RPMI7951 (cell line): Measurements from ENCODE around the gene FUS. TPM values are rescaled to one million over a fixed set of nuclear protein-coding genes. Genes with fewer than 3 reads are reported as not detected.

Experiments
- DNase-seq: peaks from one replicate; pipeline ENCODE4 v3.0.0-alpha.2; 2012; ENCODE audit warnings: low read depth
- total RNA-seq: library from RNA; depleted of rRNA; stranded (reverse); fragments of >200 nt; shearing (Covaris generic); gene quantifications from 2 replicates; pipeline ENCODE4 v1.2.3, GENCODE V29; 2014

The FUS gene
- total RNA-seq, 1 experiment from 2014 or later: 19.0 TPM

DNA sequence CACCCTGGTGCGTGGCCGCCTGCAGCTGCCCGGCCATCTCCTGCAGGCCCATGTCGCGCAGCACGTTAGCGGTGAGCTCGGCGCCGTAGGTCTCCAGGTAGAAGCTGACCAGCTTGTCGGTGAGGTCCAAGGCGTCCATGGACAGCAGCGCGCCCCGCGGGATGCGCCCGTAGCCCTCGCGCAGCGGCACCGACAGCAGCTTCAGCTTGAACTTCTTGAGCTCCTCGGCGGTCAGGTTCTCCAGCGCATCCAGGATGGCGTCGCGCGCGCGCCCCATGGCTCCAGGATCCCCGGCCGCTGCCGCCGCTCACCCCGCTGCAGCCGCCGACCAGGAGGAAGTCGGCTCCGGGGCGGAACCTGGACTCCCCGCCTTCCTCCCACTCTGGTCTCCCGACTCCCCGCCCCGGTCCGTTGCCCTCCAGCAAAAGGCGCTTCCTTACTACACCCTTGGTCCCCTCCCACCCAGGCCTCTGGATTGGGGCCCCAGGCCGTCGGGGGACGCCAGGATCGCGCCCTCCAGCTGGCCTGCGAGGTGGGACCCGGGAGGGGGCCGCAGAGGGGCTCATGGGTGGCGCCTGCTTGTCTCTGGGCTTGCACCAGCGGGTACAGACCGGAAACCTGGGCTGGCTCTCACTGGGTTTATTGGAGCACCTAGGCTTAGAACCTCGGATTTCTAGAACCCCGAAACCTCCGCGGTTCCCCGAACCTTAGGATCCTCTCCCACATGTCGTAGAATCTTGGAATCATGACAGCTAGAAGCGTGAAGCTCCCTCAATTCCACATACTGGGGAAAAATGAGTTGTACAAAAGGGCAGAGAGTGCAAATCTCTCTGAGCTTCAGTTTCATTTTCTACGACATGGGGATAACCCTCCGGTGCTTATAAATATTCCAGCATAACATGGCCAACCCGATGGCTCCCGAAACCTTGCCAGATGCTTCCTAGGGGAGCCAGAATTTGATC, 22.8 kb downstream of the FUS start, which contains the start of gene PYCARD:
Gene PYCARD, minus strand, starts transcription at position 347 of the 962 bp plus-strand sequence. Its CDS starts 70 bp downstream, at position 277.
- peak; percentile 65 for DNase-seq

DNA sequence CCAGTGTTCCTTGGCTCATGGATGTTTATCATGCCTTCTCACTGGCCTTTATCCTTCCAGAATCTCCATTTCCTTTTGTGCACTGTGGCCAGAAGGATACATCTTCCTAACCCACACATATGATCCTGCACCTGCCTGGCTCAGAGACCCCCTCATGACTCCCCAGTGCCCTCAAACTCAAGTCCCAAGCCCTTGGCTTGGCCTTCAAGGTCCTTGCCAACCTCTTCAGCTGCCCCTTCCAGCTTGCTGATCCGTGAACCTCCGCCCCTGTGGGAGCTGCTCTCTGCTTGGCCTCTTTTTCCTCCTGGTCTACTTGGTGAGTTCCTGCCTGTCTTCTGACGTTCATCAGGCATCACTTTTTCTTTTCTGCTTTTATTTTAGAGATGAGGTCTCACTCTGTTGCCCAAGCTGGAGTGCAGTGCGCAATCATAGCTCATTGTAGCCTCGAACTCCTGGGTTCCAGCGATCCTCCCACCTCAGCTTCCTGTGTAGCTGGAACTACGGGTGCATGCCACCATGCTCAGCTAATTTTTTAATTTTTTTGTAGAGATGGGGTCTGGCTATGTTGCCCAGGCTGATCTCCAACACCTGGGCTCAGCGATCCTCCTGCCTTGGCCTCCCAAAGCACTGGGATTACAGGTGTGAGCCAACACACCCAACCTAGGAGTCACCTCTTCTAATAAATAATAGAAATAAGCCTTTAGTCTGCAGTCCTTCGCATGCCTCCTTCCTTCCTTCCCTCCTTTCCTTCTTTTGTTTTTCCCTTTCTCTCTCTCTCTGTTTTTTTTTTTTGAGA, 25.1 kb downstream of the FUS start:
- DNase-seq: no peak

DNA sequence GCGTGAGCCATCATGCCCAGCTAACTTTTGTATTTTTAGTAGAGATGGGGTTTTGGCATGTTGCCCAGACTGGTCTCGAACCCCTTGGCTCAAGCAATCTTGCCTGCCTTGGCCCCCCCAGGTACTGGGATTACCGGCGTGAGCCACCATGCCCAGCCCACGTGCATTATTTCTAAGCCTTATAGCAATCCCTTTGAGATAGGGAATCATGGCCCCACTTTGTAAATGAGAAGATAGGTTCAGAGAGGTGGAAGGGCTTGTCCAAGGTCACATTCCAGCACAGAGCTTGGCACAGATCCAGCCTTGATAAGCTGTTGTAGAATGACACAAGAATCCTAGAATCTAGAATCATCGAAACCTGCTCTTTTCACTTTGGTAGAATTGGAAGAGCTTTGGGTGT, 26.8 kb downstream of the FUS start:
- DNase-seq: no peak

DNA sequence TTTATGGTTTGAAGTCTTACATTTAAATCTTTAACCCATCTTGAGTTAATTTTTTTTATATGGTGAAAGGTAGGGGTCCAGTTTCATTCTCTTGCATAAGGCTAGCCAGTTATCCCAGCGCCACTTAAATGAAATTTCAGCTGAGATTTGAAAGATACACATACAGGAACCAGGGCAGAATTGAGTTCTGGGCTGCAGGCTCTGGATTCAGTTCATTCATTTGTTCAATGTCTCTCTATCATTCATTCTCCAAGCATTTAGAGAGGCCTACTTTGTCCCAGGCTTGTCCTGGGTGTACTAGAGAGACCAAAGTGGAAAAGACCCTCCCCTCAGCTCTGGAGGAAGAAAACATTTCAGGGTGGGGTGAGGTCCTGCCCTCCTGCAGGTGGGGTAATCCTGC, 33.4 kb downstream of the FUS start:
- no peak for DNase-seq

DNA sequence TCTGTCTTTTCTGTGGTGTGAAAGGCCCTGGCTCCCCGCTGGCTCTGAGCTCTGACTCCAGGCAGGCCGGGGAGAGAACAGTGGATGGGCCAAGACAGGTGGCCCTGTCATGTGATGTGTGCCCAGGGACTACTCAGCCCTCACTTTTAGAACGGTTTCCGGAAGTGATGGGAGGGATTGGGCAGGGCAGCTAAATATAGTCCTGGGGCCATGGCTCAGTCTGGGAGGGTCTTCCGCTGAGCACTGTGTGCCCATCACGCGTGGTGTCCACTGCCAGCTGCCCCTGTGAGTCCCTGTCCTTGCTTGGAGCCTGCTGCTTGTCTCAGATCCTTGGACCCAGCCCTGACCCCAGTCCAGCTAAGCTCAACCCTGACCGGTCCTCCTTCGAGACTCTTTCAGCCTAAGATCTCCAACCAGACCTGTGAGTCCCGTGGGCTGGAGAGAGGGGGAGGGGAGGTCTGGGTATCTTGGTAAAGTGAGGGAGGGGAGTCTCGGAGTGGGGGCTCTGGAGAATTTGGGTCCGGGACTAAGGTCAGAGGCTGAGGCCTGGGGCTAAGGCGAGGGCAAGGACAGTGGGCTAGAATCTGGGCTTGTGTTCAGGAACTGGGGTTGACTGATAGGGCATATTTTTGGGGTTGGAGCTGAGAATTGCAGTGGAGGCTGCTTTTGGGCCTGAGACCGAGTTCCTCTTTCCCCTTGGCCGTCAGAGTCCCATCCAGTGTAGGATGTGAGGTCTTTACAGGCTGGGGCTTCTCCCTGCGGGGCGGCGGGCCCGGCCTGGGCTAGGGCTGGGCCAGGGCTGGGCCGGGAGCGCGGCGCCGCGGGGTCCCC, 34.2 kb downstream of the FUS start, which contains the start of gene TRIM72:
Gene TRIM72, plus strand, starts transcription at position 243 of the 831 bp plus-strand sequence. CDS start 620 bp downstream, outside the sequence.
- no peak for DNase-seq

DNA sequence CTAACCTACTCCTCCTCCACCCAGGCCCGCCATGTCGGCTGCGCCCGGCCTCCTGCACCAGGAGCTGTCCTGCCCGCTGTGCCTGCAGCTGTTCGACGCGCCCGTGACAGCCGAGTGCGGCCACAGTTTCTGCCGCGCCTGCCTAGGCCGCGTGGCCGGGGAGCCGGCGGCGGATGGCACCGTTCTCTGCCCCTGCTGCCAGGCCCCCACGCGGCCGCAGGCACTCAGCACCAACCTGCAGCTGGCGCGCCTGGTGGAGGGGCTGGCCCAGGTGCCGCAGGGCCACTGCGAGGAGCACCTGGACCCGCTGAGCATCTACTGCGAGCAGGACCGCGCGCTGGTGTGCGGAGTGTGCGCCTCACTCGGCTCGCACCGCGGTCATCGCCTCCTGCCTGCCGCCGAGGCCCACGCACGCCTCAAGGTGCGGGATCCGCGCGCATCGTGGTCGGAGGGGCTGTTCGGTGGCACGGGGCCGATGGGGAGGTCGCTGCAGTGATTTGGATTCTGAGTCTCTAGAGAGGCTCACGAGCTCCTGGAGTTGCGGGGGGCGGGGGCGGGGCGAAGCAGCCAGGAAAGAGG, 34.9 kb downstream of the FUS start:
- no peak for DNase-seq

DNA sequence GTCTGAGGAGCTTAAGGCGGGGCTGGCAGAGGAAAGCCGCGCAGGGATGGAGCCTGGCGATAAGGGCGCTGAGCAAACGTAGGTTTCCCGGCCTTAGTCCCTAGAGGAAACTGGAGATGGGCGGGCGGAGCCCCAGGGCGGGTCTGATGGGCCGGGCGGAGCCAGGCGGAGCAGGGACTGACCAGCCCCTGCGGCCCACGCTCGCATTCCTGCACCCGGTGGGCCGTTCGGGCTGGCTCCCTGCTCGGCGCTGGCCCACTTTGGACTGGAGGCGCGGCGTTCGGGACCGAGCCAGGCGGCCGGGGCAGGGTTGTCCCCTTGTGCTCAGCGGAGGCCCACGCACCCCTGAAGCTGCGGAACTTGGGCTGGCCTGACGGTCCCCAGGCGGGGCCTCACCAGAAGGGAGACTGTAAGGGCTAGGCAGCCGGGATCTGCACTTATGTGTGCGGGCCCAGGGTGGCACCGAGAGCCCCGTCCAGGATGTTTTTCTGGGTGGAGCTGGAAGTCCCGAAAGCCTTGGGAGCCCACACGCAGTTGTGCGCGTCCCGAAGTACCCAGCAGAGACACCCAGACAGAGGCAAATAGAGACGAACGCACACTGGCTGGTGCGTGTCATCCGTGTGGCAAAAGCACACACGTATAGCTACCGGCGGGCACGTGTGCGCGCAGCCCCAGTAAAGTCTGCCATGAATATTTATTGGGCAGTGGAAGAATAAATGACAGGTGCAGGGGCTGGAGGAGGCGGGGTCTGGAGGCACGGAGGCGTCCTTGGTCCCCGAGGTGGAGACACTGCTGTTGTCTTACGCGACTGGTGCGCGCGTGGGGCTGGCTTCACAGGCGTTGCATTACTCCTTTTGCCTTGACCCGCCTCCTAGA, 35.6 kb downstream of the FUS start:
- peak; percentile 34 for DNase-seq

DNA sequence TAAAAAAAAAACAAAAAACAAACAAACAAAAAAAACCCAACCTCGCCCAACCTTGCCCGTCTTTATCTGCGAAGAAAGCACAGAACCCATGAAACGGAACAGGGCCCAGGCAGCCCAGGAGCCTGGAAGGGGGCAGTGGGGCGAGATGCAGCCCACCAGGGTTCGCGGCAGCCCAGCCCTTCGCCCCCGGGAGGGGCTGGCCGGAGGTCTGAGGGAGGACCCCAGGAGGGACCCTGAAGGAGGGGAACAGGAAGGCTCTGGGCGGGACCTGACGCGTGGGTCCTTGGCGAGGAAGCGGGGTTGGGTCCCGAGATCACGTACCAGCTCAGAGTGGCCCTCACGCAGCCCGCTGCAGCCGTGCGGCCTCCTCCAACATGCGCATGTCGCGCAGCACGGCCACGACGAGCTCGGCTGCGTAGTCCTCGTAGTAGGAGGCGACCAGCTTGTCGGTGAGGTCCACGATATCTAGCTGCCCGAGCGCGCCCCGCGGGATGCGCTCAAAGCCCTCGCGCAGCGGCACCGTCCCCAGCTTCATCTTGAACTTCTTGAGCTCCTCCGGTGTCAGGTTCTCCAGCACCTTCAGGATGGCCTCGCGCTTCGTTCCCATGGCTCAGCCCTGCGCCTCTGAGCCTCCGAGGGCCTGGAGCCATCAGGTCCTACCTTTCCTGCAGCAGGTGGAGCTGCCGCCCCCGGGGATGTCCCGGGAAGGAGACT, 36.6 kb downstream of the FUS start, which contains the start of gene PYDC1:
Gene PYDC1, minus strand, starts transcription at position 714 of the 714 bp plus-strand sequence. Its CDS starts 107 bp downstream, at position 607.
- no peak for DNase-seq

DNA sequence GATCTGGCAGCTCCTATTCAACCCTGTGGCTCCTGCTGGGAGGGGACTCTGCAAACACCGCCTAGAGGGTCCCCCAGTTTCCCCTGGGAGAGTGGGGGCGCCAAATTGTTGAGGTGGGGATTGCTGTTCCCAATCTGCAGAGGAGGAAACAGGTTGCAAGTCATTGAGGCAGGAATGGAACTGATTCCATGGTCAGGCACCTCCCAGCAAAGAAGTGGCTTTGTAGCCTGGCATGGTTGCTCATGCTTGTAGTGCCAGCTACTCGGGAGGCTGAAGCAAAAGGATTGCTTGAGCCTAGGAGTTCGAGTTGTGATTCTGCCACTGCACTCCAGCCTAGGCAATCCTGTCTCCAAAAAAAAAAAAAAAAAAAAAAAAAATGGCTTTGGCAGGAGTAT, 37.2 kb downstream of the FUS start:
- DNase-seq: no peak

DNA sequence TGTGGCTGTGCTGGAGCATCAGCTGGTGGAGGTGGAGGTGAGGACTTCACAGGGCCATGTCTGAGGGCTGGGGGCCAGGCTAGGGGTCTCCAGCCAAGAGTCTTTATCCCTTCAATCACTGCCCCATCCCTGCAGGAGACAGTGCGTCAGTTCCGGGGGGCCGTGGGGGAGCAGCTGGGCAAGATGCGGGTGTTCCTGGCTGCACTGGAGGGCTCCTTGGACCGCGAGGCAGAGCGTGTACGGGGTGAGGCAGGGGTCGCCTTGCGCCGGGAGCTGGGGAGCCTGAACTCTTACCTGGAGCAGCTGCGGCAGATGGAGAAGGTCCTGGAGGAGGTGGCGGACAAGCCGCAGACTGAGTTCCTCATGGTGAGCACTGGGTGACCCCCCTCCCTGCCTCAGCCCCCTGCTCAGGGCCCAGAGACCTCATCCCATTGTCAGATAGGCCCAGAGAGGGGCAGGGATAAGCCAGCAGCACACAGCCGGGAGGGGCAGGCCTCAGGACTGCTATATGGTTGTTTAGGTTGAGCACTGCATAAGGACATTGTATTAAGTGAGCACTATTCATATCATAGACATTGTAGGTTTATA, 39.3 kb downstream of the FUS start:
- DNase-seq: no peak

DNA sequence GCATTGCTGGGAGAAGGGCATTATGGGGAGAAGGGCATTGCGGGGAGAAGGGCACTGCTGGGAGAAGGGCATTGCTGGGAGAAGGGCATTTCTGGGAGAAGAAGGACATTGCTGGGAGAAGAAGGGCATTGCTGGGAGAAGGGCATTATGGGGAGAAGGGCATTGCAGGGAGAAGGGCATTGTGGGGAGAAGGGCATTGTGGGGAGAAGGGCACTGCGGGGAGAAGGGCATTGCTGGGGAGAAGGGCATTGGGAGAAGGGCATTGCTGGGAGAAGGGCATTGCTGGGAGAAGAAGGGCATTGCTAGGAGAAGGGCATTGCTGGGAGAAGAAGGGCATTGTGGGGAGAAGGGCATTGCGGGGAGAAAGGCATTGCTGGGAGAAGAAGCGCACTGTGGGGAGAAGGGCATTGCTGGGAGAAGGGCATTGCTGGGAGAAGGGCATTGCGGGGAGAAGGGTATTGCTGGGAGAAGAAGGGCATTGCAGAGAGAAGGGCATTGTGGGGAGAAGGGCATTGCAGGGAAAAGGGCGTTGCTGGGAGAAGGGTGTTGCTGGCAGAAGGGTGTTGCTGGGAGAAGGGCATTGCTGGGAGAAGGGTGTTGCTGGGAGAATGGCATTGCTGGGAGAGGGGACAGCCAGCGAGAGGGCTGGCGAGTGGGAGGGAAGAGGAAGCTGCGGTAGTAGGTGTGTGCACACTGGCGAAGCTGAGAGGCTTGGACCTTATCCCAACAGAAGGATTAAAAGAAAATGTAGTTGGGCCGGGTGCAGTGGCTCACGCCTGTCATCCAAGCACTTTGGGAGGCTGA, 41.6 kb downstream of the FUS start:
- DNase-seq: no peak

DNA sequence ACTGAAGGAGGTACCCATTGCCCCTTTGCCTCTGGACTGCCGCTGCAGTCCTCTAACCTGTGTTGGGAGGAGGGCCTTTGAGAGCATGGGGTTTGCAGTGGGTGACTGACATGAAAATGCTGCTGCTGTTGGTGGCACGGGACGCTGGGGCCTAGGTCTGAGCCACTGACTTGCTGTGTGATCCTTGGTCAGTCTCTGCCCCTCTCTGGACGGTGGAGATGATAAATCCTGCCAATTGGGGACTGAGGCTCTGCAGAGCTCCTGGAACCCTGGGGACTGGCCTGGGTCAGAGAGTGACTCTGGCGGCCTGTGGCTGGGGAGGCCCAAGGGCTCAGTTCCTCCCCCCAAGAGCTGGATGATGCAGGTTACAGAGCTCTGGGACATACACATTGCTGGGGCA, 43.1 kb downstream of the FUS start:
- no peak for DNase-seq

DNA sequence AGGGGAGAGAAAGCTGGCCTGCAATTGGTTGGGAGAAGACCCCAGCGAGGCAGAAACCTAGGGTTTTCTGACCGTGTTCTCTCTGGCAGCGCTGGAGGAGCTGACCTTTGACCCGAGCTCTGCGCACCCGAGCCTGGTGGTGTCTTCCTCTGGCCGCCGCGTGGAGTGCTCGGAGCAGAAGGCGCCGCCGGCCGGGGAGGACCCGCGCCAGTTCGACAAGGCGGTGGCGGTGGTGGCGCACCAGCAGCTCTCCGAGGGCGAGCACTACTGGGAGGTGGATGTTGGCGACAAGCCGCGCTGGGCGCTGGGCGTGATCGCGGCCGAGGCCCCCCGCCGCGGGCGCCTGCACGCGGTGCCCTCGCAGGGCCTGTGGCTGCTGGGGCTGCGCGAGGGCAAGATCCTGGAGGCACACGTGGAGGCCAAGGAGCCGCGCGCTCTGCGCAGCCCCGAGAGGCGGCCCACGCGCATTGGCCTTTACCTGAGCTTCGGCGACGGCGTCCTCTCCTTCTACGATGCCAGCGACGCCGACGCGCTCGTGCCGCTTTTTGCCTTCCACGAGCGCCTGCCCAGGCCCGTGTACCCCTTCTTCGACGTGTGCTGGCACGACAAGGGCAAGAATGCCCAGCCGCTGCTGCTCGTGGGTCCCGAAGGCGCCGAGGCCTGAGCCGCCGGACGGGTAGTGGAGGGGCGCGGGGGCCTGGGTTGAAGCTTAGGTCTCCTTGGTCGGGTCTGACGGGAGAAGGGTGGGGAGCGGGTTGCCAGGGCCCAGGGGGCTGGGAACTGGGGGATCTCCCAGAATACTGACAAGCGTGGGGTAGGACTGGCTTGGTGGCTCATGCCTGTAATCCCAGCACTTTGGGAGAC, 44.4 kb downstream of the FUS start:
- no peak for DNase-seq

DNA sequence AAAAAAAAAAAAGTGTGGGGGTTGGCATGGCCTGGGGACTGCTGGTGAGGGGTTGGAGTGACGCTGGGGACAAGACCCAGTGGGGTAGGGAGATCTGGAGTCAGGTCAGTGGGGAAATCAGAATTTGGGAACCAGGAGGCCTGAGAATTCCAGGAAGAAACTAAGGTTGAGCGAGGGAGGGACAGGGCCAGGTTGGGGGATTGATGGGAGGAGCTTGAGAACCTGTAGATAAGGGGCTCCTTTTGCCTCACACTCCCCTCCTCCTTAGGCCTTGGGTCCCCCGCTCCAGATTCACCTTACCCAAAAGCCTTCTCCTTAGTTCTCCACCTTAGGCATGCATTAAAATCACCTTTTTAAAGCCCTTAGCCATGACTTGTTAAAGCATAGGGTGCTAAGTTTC, 45.3 kb downstream of the FUS start:
- DNase-seq: no peak

DNA sequence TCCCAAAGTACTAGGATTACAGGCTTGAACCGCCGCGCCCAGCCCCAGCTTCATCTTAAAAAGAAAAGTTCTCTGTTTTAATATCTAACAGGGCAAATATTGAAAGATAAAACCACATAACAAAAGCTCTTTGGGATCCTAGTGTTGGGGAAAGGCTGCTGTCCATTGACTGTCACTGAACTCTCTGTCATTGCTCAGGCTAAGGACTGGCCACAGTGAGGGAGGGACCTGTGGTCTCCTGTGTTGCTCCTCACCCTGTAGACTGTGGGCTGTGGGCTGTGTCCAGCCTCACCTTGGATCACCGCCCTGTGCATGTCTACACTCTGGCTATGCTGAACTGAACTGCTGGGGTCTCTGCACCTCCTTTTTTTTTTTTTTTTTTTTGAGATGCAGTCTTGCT, 48.3 kb downstream of the FUS start:
- DNase-seq: no peak

DNA sequence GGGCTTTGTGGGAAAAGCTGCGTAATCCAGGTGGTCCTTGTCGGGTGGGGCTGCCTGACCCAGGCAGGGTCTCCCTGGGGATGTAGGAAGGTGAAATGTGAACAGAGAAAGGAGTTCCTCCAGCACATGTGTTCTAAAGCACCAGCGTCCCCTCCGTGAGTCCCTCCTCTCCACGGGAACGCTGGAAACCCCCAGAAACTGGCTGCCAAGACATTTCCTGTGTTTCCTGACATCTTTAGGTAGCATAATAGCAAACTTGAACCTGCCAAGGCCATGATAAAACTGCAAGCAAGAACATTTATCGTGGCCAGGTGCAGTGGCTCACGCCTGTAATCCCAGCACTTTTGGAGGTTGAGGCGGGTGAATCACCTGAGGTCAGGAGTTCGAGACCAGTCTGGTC, 49.6 kb downstream of the FUS start:
- DNase-seq: no peak

DNA sequence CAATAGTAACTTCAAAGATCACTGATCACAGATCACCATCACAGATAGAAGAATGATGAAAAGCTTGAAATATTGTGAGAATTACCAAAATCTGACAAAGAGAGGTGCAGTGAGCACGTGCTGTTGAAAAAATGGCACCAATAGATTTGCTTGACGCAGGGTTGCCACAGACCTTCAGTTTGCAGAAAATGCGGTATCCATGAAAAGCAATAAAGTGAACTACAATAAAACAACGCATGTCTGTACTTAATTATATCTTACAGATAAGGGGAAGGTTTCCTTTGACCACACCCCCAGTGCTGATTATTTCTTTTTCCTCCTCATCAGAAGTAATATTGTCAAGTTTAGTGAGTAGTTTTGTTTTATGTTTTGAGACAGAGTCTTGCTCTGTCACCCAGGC, 58.1 kb downstream of the FUS start:
- DNase-seq: no peak
